Smooth muscle cell (in vitro differentiated cells): ENCODE results near the gene MTMR4. TPM values are rescaled to one million over a fixed set of nuclear protein-coding genes. Genes with fewer than 3 reads are reported as not detected.

ENCODE experiments used
- DNase-seq: peaks from one replicate; lab custom pipeline; 2025; ENCODE audit not compliant: unreplicated experiment; lab: John Stamatoyannopoulos, UW
- H2AFZ ChIP-seq: fragments of 200-600 bp; sonication (generic); 2 replicates; pipeline ENCODE4 v1.6.0; 2016; ENCODE audit warnings: antibody characterized with exemption, low read depth, mild to moderate bottlenecking
- H3F3A ChIP-seq: fragments of 200-600 bp; sonication (generic); 2 replicates; pipeline ENCODE4 v1.6.0; 2017; ENCODE audit warnings: antibody characterized with exemption, low read depth
- H3K27ac ChIP-seq: fragments of 200-600 bp; sonication (generic); 2 replicates; pipeline ENCODE4 v1.5.1; 2016; ENCODE audit warnings: low read depth, mild to moderate bottlenecking
- H3K27me3 ChIP-seq: fragments of 200-600 bp; sonication (generic); 2 replicates; pipeline ENCODE4 v1.6.1; 2016; ENCODE audit warnings: low read depth, mild to moderate bottlenecking
- H3K36me3 ChIP-seq: fragments of 200-600 bp; sonication (generic); 2 replicates; pipeline ENCODE4 v1.5.1; 2016; ENCODE audit warnings: low read depth
- H3K4me1 ChIP-seq: fragments of 200-600 bp; sonication (generic); 2 replicates; pipeline ENCODE4 v1.5.1; 2016; ENCODE audit warnings: low read depth
- H3K4me2 ChIP-seq: fragments of 200-600 bp; sonication (generic); 2 replicates; pipeline ENCODE4 v1.6.0; 2016; ENCODE audit warnings: mild to moderate bottlenecking
- H3K4me3 ChIP-seq: fragments of 200-600 bp; sonication (generic); 2 replicates; pipeline ENCODE4 v1.5.1; 2016; ENCODE audit warnings: mild to moderate bottlenecking
- H3K79me2 ChIP-seq: fragments of 200-600 bp; sonication (generic); 2 replicates; pipeline ENCODE4 v1.6.0; 2016; ENCODE audit warnings: low read depth, mild to moderate bottlenecking
- H3K9ac ChIP-seq: fragments of 200-600 bp; sonication (generic); 2 replicates; pipeline ENCODE4 v1.6.0; 2016; ENCODE audit warnings: low read depth
- H3K9me3 ChIP-seq: fragments of 200-600 bp; sonication (generic); replicated peaks from 2 replicates; pipeline ENCODE4 v1.5.1; 2016; ENCODE audit warnings: low read depth
- H4K20me1 ChIP-seq: fragments of 200-600 bp; sonication (generic); 2 replicates; pipeline ENCODE4 v1.6.0; 2016; ENCODE audit warnings: low read depth
- CTCF ChIP-seq: fragments of 200-600 bp; sonication (generic); IDR thresholded peaks from 2 replicates; pipeline ENCODE4 v1.5.1; 2017; ENCODE audit warnings: borderline replicate concordance, mild to moderate bottlenecking, antibody characterized with exemption; ENCODE audit not compliant: insufficient read depth, poor library complexity, severe bottlenecking
- WGBS: methylation state at CpG from one replicate; pipeline ENCODE4 v1.1.7; 2016; ENCODE audit warnings: low lambda C conversion rate; 5-methylcytosine and 5-hydroxymethylcytosine counted together
- polyA plus RNA-seq: library from polyadenylated mRNA; unstranded; fragments of >200 nt; fragmentation: Nextera tagmentation; extraction: Ambion mirVana; gene quantifications from 2 replicates; pipeline ENCODE4 v1.2.1, GENCODE V29; 2016
- total RNA-seq: library from RNA; depleted of rRNA; stranded (reverse); fragments of >200 nt; gene quantifications from 2 replicates; pipeline ENCODE4 v1.2.3, GENCODE V29; 2014

MTMR4 gene
- total and polyA plus RNA-seq, 2 experiments from 2014 or later = 15.8 to 25.4 TPM

- Histone ChIP-seq H3K9me3 (no peaks in the 10 kb centered on the region), H3K9ac (no peak overlapping the region), H3K4me3 (no peak overlapping the region), H3K79me2 (no peaks in the 10 kb centered on the region), H3K4me1 (peaks cover 6% of the 10 kb centered on the region), H3K27ac (no peak overlapping the region), H3K27me3 (peaks cover 9% of the 10 kb centered on the region), H3K4me2 (no peak overlapping the region), H2AFZ (no peak overlapping the region), H4K20me1 (no peaks in the 10 kb centered on the region), H3F3A (no peaks in the 10 kb centered on the region), H3K36me3 (no peaks in the 10 kb centered on the region)
- no peak for TF ChIP-seq CTCF
- 65% methylated on average over 4 of the region's 4 CpGs for WGBS
- DNase-seq = no peak
These were observed 20.5 kb upstream of the MTMR4 start for GRCh38 chr17:58534901-58535421.

DNA sequence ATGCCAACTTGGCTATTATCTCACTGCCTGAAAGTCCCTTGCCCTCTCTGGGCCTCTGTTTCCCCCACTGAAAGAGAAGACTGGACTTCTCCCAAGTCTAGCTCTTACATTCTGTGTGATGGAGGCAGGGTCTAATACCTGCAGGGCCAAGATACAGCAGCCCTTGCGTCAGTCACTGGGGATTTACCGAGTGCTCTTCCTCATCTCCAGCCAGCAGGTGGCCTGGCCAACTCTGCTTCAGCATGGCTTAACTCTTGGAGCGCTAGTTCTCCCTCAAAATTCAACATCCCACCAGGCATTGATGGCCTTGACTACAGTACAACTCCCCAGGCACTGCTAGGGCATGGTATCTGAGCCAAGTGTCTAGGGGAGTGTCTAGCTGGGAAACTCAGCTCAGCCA is 19.9 kb upstream of the MTMR4 start:
- Histone ChIP-seq H3F3A (no peaks in the 10 kb centered on the region), H4K20me1 (no peaks in the 10 kb centered on the region), H3K27me3 (peaks cover 9% of the 10 kb centered on the region), H3K36me3 (no peaks in the 10 kb centered on the region), H2AFZ (no peak overlapping the region), H3K4me2 (no peak overlapping the region), H3K9ac (no peak overlapping the region), H3K79me2 (no peaks in the 10 kb centered on the region), H3K9me3 (no peaks in the 10 kb centered on the region), H3K4me3 (no peak overlapping the region), H3K27ac (no peak overlapping the region), H3K4me1 (peaks cover 6% of the 10 kb centered on the region)
- WGBS = 82% methylated on average over 3 of the region's 3 CpGs
- no peak for TF ChIP-seq CTCF
- DNase-seq = no peak

- no peak overlapping the region for H3K9ac ChIP-seq
- H3K79me2 ChIP-seq = no peaks in the 10 kb centered on the region
- H3K9me3 ChIP-seq = no peaks in the 10 kb centered on the region
- H3K4me2 ChIP-seq = no peak overlapping the region
- no peak for DNase-seq
- no peak overlapping the region for H2AFZ ChIP-seq
- H3K4me3 ChIP-seq = no peak overlapping the region
- peaks cover 6% of the 10 kb centered on the region for H3K4me1 ChIP-seq
- H3F3A ChIP-seq = no peaks in the 10 kb centered on the region
- TF ChIP-seq CTCF = no peak
- no peaks in the 10 kb centered on the region for H4K20me1 ChIP-seq
- peaks cover 9% of the 10 kb centered on the region for H3K27me3 ChIP-seq
- 95% methylated on average over 5 of the region's 5 CpGs for WGBS
- H3K36me3 ChIP-seq = no peaks in the 10 kb centered on the region
- H3K27ac ChIP-seq = no peak overlapping the region
These were observed 19.3 kb upstream of the MTMR4 start for GRCh38 chr17:58533616-58534188.

DNA sequence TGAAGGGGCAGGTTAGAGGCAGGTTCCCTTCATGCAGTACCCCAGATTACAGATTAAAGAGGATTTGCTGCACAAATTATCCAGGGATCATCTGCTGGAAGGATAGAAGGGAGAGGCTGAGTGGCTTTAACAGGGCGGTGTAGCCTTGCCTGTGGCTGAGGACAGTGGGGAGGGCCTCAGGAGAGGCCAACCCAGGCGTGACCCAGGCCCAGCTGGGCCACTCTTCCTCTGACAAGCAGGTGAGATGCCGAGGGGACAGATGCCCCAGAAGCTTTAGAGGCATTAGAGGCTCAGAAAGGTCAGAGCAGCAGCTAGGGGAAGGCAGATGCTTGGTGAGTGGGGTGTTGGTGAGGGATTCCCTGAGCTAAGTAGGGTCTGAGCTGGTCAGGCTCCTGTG is 18.1 kb upstream of the MTMR4 start:
- 79% methylated on average over 3 of the region's 3 CpGs for WGBS
- H3K27me3 ChIP-seq = peaks cover 9% of the 10 kb centered on the region
- no peak overlapping the region for H3K27ac ChIP-seq
- peak overlapping the region; percentile 61 for H3K4me3 ChIP-seq
- H3K36me3 ChIP-seq = no peaks in the 10 kb centered on the region
- no peaks in the 10 kb centered on the region for H3K79me2 ChIP-seq
- H3K4me1 ChIP-seq = peaks cover 6% of the 10 kb centered on the region
- no peak overlapping the region for H3K9ac ChIP-seq
- DNase-seq = no peak
- no peaks in the 10 kb centered on the region for H4K20me1 ChIP-seq
- H3K9me3 ChIP-seq = no peaks in the 10 kb centered on the region
- H3K4me2 ChIP-seq = peak overlapping the region; percentile 91
- TF ChIP-seq CTCF = no peak
- H2AFZ ChIP-seq = peak overlapping the region; percentile 36
- H3F3A ChIP-seq = no peaks in the 10 kb centered on the region
